OCI-LY1 (cell line): Measurements from ENCODE around the gene EPHA8.

ENCODE experiments used
- H2AFZ ChIP-seq: fragments of 200-600 bp; sonication (generic), shearing (Covaris generic); 2 replicates; pipeline ENCODE4 v1.6.0; 2014; ENCODE audit warnings: antibody characterized with exemption, mild to moderate bottlenecking, low read length
- H3F3A ChIP-seq: fragments of 200-600 bp; sonication (generic), shearing (Covaris generic); 2 replicates; pipeline ENCODE4 v1.6.0; 2014; ENCODE audit warnings: mild to moderate bottlenecking, antibody characterized with exemption, low read length, moderate library complexity; ENCODE audit not compliant: insufficient read depth
- H3K27ac ChIP-seq: fragments of 200-600 bp; sonication (generic); 2 replicates; pipeline ENCODE4 v1.5.1; 2014; ENCODE audit warnings: low read length, mixed run types, mild to moderate bottlenecking, low read depth; ENCODE audit not compliant: poor library complexity, severe bottlenecking
- H3K27me3 ChIP-seq: fragments of 200-600 bp; sonication (generic); 2 replicates; pipeline ENCODE4 v1.6.0; 2014; ENCODE audit warnings: antibody characterized with exemption, mild to moderate bottlenecking, low read length, moderate library complexity; ENCODE audit not compliant: insufficient read depth
- H3K36me3 ChIP-seq: fragments of 200-600 bp; sonication (generic); 2 replicates; pipeline ENCODE4 v1.6.1; 2014; ENCODE audit warnings: mild to moderate bottlenecking, antibody characterized with exemption, low read length, moderate library complexity, mixed read lengths; ENCODE audit not compliant: insufficient read depth
- H3K4me1 ChIP-seq: fragments of 200-600 bp; sonication (generic); 2 replicates; pipeline ENCODE4 v1.5.1; 2014; ENCODE audit warnings: mild to moderate bottlenecking, low read length, moderate library complexity; ENCODE audit not compliant: insufficient read depth, severe bottlenecking
- H3K4me2 ChIP-seq: fragments of 200-600 bp; sonication (generic), shearing (Covaris generic); 2 replicates; pipeline ENCODE4 v1.6.1; 2014; ENCODE audit warnings: low read length
- H3K4me3 ChIP-seq: fragments of 200-600 bp; sonication (generic); 2 replicates; pipeline ENCODE4 v1.5.1; 2014; ENCODE audit warnings: low read length, low read depth, mild to moderate bottlenecking, mixed read lengths; ENCODE audit not compliant: poor library complexity, severe bottlenecking
- H3K79me2 ChIP-seq: fragments of 200-600 bp; shearing (Covaris generic); 2 replicates; pipeline ENCODE4 v1.6.1; 2016; ENCODE audit warnings: mixed run types, low read length, mixed read lengths; ENCODE audit not compliant: insufficient read depth
- H3K9ac ChIP-seq: fragments of 200-600 bp; sonication (generic), shearing (Covaris generic); 2 replicates; pipeline ENCODE4 v1.6.1; 2014; ENCODE audit warnings: mild to moderate bottlenecking, low read length, mixed read lengths
- H3K9me2 ChIP-seq: fragments of 200-600 bp; sonication (generic), shearing (Covaris generic); 2 replicates; pipeline ENCODE4 v1.6.1; 2014; ENCODE audit warnings: low read depth, mild to moderate bottlenecking, low read length, mixed read lengths
- H3K9me3 ChIP-seq: fragments of 200-600 bp; shearing (Covaris generic); 2 replicates; pipeline ENCODE4 v1.6.1; 2014; ENCODE audit warnings: low read length, mixed read lengths
- H4K20me1 ChIP-seq: fragments of 200-600 bp; sonication (generic), shearing (Covaris generic); 2 replicates; pipeline ENCODE4 v1.6.0; 2016; ENCODE audit warnings: mild to moderate bottlenecking, low read length; ENCODE audit not compliant: insufficient read depth
- CTCF ChIP-seq: fragments of 200-600 bp; sonication (generic), shearing (Covaris generic); IDR thresholded peaks from 2 replicates; pipeline ENCODE4 v1.5.1; 2017; ENCODE audit warnings: mild to moderate bottlenecking, antibody characterized with exemption, low read length, moderate library complexity, mixed read lengths
- EZH2 ChIP-seq: fragments of 200-600 bp; sonication (generic), shearing (Covaris generic); IDR thresholded peaks from 2 replicates; pipeline ENCODE4 v1.8.0; 2017; ENCODE audit warnings: borderline replicate concordance, mixed run types, mild to moderate bottlenecking, antibody characterized with exemption, low read length, moderate library complexity, mixed read lengths

EPHA8 gene

GRCh38 chr1:22618056-22618455 lies 54.8 kb downstream of the EPHA8 start:
- no peak overlapping the region for H3K9ac ChIP-seq
- H3K27me3 ChIP-seq, result no peaks in the 10 kb centered on the region
- no peaks in the 10 kb centered on the region for H3K79me2 ChIP-seq
- H3K9me2 ChIP-seq, result no peaks in the 10 kb centered on the region
- no peak overlapping the region for H2AFZ ChIP-seq
- H3K4me1 ChIP-seq, result no peaks in the 10 kb centered on the region
- H3F3A ChIP-seq, result no peaks in the 10 kb centered on the region
- TF ChIP-seq EZH2, result no peak
- TF ChIP-seq CTCF, result no peak
- no peaks in the 10 kb centered on the region for H4K20me1 ChIP-seq
- no peak overlapping the region for H3K4me3 ChIP-seq
- H3K4me2 ChIP-seq, result no peak overlapping the region
- H3K36me3 ChIP-seq, result no peaks in the 10 kb centered on the region
- H3K27ac ChIP-seq, result no peak overlapping the region
- no peaks in the 10 kb centered on the region for H3K9me3 ChIP-seq

DNA sequence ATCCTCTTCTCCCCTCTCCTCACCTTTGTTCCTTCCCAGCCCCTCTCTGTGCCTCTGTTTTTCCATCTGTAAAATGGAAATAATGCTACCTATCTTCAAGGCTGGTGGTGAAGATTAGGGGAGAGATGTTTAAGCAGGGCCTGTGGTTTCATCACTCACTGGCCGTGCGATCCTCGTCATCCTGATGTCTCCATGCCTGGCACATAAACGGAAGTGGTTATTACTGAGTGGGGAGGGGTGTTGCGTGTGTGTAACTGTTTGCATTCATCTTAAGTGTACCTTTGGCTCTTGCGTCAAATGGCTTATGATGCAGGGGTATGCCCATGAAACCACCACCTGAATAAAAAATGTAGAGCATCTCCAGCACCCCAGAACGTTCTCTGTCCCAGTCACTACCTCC lies 56.0 kb downstream of the EPHA8 start:
- Histone ChIP-seq H3K27ac (no peak overlapping the region), H3K36me3 (no peaks in the 10 kb centered on the region), H4K20me1 (no peaks in the 10 kb centered on the region), H3K79me2 (no peaks in the 10 kb centered on the region), H3K9me2 (no peaks in the 10 kb centered on the region), H3K9me3 (no peaks in the 10 kb centered on the region), H3K9ac (no peak overlapping the region), H3K27me3 (no peaks in the 10 kb centered on the region), H3K4me3 (no peak overlapping the region), H3F3A (no peaks in the 10 kb centered on the region), H2AFZ (no peak overlapping the region), H3K4me2 (no peak overlapping the region), H3K4me1 (no peaks in the 10 kb centered on the region)
- no peak for TF ChIP-seq EZH2
- no peak for TF ChIP-seq CTCF

DNA sequence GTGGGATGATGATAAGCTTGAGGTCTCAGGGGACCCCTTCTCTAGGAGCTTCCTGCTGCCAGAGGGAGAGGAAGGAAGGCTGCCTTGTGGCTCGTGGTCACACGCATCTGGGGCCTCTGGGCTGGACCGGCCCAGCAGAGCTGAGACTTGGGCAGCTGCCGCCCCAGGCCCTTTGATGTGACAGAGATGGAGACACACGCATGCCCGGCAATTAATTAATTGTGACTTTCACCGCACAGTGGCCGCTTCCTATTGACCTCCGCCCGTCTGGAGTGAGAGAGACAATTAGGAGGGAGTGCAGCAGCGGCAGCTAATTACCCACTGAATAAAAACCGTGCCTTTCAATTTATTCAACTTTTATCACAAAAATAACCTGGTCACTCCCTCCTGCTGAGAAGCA lies 56.5 kb downstream of the EPHA8 start:
- no peak overlapping the region for H3K27ac ChIP-seq
- H3K9ac ChIP-seq, result no peak overlapping the region
- H3K4me3 ChIP-seq, result no peak overlapping the region
- no peaks in the 10 kb centered on the region for H3K36me3 ChIP-seq
- H3F3A ChIP-seq, result no peaks in the 10 kb centered on the region
- no peak overlapping the region for H2AFZ ChIP-seq
- TF ChIP-seq CTCF, result no peak
- no peak for TF ChIP-seq EZH2
- H4K20me1 ChIP-seq, result no peaks in the 10 kb centered on the region
- no peaks in the 10 kb centered on the region for H3K4me1 ChIP-seq
- H3K9me3 ChIP-seq, result no peaks in the 10 kb centered on the region
- H3K79me2 ChIP-seq, result no peaks in the 10 kb centered on the region
- H3K4me2 ChIP-seq, result no peak overlapping the region
- H3K9me2 ChIP-seq, result no peaks in the 10 kb centered on the region
- H3K27me3 ChIP-seq, result no peaks in the 10 kb centered on the region
